HG03196 (cell line): ENCODE results near the gene SBNO2.

Source experiments
- ATAC-seq: cut with Tn5 transposase; IDR thresholded peaks from one replicate; pipeline ENCODE4 v1.9.1; 2021; ENCODE audit not compliant: unreplicated experiment

SBNO2 gene

DNA sequence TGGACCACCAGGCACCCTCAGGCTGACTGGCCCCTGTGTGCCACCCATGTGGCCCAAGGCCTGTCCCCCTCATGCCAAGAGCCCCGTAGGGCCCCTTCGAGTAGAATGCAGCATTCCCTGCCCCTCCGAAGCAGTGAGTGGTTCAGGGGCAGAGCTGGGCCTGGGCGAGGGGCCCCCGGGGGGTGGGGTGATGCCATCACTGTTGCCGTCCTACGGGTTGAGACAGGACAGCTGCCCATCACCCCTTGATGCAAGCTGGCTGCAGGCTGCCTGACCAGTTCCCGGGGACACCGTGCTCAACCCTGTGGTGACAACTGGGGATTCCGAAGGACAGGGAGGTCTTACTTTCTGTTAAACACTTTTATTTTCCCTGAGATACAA lies 4.7 kb downstream of the SBNO2 start:
- ATAC-seq, result no peak

DNA sequence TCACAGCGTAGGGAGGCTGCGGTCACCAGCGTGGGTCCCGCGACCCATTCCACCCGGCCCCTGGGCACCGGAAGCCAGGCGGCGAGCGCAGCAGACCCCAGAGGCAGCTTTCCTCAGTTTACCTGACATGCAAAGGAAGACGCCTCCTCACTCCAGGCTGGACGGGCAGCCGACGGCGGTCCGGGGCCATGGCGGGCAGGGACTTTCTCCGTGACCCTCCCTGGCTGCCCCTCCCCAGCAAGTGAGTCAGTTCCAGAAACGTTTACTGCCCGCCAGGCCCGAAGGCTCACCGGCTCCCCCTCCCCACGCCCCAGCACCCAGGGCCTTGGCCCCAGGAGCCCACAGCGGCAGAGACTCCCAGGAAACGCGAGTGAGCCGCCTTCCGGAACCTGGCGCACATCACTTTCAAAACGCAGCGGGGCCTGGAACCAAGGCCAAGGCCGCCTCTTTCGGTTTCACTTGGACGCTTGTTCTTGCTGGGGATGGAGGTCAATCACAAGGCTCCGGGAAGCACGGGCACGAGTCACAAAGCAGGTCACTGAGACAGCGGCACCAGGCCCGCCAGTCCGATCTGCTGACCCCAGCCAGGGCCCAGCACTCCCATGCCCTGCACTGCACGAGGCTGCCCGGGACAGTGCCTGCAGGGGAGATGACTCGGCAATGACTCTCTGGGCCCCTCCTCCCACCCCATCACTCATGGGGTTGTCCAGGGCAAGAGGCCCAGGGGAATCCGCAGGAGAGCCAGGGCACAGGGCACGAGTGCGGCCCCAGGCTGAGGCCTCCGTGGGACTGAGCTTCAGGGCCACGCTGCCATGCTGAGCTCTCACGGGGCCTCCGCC lies 5.3 kb downstream of the SBNO2 start:
- ATAC-seq, result no peak

DNA sequence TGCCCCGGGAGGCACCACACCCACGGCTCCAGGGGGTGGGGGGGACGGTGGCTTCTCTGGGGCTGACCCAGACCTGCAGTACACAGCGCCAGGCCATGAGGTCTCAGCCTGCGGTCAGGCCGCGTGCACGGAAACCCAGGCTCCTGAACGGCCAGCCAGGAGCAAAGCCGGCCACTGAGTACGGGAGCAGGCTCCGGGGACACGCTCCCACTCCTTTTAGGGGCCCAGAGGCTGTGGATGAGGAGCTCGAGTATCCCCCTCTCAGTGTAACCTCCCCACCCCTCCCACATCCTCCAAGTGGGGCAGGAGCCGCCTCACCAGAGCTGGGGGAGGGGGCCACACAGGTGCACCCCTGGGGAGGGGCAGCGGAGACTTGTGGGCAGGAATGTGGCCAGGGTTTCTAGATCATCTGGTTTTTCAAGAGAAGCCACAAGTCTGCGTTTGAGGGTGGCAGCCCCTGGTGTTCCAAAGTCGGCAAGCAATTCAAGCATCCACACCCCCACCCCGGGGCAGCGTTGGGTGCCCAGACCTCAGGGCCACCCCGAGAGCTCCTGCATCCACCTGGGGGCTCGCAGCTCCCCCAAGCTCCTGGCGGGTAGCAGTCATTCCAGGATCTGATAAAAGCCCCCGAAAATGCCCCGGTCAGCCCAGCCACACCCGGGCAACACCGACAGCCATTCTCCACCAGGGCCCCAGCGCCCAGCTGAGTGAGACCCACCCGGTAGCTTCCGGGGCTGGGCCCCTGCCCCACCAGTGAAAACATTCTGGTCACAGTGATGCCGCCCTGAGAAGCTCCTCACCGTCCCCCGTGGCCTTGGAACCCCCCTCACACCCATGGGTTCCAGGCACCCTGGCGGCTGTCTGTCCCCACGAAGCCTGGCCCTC lies 6.1 kb downstream of the SBNO2 start:
- no peak for ATAC-seq

DNA sequence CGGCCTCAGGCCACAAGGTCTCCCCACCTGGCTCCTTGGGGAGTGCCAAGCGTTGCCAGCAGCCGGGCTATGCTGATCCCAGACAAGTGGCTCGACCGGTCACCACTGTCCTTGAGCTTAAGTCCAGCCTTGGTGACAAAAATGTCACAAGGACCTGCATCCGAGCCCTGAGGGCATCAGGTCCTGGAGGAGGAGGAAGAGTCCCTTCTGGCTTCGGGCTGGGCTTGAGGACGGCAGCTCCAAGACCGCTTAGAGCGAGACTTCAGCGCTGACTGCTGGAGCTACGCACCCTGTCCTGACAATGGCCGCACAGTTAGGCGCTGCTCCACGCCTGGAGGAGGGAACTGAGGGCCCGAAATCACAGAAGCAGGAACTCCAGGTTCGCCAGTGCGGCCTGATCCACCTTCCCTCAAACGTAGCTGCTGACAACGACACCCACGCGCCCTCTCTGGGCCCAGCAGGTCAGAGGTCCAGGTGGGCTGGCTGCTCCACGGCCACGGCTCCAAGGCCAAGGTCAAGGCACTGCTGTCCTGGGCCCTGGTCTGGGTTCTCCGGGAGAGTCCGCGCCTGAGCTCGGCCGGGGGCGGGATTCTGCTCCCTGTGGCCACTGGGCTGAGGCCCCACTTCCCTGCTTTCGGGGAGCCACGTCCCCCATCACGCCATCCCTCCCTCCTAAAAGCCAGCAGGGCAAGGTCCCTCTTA lies 7.0 kb downstream of the SBNO2 start:
- no peak for ATAC-seq

DNA sequence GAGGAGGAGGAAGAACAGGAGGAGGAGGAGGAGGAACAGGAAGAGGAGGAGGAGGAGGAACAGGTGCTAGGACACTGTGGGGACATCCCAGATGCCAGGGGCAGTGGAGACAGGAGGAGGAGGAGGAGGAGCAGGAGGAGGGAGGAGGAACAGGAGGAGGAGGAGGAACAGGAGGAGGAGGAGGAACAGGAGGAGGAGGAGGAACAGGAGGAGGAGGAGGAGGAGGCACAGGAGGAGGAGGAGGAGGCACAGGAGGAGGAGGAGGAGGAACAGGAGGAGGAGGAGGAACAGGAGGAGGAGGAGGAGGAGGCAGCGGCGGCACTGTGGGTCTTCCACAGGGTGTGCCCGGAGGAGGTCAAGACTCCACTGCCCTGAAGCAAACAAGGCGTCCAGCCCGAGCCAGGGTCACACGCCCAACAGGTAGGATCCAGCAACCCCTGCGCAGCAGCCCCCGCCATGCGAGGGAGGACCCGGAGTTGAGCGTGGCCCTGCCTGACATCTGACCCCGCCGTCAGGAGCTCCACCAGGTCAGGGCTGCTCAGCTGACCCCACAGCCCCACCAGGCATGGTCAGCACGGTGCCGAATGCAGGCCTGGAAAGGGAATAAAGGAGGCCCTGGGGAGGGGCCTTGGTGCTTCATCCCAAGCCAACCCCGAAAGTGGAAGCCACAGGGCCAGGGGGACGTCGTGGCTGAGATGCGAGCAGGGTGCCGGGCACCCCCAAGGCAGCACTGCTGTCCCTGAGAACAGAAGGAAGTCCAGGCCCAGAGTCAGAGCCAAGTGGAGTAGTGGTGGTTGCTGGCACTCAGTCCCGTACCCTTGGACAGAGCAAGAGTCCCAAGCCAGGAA lies 9.2 kb downstream of the SBNO2 start:
- ATAC-seq, result no peak

DNA sequence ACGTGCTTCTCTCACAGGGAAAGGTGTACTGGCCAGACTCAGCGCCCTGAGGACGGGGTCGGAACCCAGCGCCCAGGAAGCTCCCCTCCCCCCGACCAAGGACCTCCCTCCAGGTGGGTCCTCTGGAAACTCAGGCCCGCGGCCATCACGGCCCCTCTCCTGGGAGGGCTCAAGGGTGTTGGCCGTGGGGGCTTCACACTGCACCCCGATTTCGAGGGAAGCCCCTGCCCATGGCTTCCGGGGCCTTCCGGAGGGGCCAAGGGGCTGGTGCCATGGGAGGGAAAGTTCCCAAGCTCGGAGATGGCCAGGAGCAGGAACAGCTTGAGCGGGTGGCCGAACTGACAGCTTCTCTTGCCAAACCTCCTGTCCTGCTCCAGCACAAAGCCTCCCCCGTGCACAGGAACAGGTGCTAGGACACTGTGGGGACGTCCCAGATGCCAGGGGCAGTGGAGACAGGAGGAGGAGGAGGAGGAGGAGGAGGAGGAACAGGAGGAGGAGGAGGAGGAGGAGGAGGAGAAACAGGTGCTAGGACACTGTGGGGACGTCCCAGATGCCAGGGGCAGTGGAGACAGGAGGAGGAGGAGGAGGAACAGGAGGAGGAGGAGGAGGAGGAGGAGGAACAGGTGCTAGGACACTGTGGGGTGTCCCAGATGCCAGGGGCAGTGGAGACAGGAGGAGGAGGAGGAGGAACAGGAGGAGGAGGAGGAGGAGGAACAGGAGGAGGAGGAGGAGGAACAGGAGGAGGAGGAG lies 10.0 kb downstream of the SBNO2 start:
- ATAC-seq, result no peak

DNA sequence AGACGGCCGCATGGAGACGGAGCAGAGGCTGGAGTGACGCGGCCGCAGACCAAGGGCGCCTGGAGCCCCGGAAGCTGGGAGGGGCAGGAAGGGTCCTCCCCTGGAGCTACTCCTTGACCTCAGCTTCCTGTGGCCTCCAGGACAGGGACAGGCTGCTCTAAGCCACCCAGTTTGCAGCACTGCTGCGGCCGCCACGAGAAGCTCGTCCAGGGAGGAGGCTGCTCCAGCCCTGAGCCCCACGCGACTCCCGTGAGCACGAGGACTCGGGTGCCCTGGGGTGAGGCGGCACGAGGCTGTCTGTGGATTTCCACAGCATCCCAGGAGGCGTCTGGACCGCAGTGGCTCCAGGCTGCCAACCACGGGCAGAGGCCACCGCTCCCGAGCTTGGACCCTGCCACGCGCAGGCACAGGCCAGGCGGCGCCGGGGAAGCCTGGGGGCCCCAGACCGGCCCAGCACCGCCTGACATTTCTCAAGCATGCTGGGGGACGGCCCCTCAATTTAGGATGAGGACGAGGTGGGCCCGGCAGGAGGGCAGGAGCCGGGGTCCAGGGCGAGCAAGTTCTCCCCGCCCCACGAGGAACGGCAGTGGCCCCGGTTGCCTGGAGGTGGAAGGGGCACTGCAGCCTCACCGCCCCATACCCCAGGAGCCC lies 10.7 kb downstream of the SBNO2 start:
- no peak for ATAC-seq

DNA sequence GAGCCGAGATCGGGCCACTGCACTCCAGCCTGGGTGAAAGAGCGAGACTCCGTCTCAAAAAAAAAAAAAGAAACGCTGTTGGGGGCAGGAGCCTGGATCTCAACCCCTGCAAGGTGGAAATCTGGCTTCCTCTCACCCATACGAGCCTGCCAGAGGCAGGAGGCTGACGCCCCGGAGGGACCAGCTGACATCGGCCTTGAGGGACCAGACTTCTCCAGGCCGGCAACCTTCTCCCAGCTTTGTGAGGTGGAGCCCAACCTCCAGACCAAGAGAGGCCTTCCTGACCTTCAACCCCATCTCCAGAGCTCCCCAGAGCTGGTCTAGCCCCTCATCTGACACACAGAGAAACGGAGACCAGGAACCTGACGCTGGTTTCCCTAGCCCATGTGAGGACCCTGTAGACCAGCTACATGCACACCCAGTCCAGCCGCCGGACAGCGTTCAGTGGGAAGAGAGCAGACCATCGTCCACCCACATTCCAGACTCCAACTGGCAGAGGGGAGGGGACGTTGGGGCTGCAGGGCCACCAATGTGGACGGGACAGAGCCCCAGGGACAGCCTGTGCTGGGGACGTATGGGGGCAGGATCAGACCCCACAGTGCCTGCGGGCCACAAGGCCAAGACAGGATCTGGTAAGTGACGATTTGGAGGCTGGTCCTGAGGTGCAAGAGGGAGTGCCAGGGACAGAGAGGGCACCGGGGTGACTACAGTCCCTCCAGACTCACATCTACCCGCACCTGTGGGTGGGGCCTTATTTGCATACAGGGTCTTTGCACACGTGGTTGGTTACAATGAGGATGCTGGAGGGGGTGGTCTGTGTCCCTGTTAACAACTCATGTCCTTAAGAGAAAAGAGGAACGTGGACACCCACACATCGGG lies 11.4 kb downstream of the SBNO2 start:
- no peak for ATAC-seq

DNA sequence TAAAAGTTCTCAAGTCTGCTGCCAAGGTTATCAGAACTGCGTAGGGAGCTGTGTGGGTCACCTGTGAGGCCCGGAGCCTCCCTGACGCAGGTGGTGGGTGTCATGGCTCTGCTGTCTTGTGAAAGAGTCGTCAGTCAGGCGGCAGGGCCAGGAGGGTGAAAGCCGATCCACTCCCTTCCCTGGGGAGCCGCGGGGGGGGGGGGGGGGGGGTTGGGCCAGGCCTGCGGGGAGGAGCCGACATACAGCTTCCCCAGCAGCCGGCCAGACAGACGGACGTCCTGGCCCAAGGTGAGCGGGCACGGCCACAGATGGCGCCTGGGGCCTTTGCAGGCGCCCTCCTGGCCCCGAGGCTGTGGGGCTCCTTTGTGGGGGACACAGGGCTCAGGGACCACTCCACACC lies 12.4 kb downstream of the SBNO2 start:
- ATAC-seq, result no peak

DNA sequence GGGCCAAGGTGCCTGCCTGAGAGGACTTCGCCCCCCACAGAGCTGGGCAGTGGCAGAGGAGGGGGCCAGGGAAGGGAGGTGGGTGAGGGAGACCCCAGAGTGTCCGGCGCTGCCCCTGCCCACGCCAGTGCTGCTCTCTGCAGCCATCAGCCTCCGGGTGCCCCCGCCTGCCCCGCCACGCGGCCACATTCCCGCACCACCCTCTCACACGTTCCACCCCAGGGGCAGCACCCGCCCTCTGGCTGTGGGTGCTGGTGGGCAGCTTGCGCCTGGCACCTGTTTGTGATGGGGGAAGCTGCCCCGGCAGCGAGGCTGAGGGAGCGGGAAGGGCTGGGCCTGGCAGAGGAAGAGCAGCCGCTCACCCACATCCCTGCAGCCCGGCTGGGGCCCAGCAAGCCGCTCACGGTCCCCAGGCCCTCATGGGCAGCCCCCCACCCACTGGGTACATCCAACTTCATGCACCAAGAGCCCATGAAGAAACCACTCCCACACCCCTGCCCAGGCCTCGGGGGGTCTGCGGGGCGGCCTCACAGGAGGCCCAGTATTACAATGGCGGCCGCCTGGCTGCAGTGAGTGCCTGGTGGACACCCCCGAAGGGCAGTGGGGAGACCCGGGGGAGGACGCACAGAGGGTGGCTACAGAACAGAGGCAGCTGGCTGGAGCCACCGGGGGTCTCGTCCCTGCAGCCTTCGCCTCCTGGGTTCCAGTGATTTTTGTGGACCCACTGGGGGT lies 14.0 kb downstream of the SBNO2 start:
- ATAC-seq, result no peak

DNA sequence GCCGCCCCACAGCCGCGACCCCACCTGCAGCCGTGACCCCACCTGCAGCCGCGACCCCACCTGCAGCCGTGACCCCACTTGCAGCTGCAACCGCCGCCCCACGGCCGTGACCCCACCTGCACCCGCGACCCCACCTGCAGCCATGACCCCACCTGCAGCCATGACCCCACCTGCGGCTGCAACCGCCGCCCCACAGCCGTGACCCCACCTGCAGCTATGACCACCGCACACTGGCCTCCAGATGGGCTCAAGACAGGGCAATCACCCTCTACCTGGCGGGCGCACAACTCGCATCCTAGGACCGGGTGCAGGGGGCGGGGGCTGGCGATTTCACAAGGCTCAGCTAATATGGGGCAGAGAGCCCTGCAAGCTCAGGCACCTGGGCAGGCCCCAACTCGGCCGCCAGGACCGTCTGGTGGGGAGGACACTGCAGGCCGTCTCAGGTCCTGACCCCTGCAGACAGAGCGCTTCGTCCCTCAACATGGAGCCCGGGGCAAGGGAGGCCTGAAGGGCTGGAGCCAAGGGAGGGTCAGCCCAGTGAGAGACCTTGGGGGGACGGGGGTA lies 15.1 kb downstream of the SBNO2 start:
- ATAC-seq, result no peak

DNA sequence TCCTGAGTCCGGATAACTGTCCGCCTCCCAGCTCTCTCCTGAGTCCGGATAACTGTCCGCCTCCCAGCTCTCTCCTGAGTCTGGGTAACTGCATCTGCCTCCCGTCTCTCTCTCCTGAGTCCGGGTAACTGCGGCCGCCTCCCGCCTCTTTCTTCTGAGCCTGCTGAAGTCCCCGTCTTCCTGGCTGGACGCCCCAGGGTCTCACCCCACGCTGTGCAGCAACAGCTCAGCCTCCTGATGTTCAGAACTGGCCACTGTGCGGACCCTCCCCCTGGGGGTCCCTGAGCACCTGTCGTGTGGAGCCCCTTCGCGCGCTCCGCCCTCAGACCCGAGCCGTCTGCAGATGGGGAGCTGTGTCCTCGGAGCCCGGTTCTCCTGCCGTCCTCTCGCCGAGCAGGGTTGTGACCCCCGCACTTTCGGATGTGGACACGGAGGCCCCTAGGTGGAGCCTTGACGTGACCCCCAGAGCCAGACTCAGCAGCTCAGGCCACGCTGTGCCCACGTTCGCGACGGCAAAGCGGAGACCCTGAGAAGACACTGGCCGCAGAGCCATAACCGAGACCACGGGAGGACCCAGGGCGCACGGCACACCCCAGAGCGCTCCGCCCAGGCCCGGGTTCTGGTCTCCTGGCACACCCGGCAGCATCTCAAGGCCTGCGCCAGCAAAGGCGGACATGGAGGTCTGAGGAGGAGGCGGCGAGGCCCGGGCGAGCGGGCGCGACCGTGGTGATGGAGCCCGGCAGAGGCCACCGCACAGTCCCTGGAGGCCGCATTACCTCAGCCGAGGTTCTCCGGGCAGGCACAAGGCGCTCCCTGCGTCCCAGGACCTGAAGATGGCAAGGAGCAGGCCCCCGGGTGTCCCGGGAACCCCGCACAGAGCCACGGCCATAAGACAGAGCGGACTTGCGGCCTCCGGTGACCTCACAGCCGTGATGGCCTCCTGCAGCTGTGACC lies 15.9 kb downstream of the SBNO2 start:
- ATAC-seq, result no peak

DNA sequence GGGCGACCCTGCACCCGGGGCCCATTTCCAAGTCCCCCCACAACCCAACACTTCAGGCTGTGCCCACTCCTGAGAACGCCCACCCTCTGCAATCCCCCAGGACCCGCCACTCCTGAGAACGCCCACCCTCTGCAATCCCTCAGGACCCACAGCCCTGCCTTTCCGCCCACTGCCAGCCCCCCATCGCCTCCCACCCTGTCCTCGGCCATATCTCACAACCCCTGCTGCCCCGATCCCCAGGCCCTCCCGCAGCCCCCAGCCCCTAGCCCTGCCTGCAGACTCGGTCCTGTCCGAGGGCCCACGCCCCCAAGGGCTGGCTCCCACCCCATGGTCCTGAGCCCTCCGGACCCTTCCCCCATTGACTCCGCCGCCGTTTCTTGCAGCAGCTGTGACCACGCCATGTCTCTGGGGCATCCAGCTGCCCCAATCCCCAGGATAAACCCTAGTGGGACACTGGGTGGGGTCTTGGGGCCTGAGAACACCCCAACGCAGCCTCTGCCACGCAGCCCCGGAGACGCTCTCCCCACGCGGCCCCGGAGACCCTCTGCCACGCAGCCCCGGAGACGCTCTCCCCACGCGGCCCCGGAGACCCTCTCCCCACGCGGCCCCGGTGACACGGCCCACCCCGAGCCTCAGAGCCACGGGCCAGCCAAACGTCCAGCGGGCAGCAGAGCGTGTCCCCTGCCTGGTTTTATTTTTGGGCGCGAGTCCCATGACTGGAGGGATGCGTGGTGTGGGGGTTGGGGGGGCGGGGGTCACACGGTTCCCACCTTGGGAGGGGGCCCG lies 17.0 kb downstream of the SBNO2 start:
- no peak for ATAC-seq

DNA sequence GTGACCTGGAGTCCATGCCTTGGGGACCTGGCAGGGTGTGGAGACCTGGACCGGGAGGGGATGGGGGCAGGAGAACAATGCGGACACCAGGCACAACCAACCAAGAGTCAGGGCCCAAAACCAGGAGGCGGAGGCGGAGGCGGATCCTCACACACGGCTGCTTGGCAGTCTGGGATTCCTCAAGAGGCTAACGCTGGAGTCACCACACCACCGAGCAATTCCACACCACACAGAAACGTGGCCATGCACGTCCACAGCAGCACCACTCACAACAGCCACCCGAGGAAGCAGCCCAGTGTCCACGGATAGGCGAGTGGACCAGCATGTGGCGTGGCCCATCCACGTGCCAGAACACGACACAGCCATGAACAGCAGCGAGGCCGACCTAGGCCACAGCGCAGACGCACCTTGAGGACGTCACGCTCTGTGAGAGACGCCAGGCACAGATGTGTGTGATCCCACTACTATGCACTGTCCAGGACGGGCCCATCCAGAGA lies 17.7 kb downstream of the SBNO2 start:
- no peak for ATAC-seq
